GM19099 (cell line): Measurements from ENCODE around the gene KCNH6.

Experiments used
- POLR2A ChIP-seq: IDR thresholded peaks from 3 replicates; pipeline ENCODE4 v1.6.1; 2011; ENCODE audit warnings: low read depth; ENCODE audit not compliant: insufficient read length; ENCODE audit errors: extremely low read depth

KCNH6 gene

DNA sequence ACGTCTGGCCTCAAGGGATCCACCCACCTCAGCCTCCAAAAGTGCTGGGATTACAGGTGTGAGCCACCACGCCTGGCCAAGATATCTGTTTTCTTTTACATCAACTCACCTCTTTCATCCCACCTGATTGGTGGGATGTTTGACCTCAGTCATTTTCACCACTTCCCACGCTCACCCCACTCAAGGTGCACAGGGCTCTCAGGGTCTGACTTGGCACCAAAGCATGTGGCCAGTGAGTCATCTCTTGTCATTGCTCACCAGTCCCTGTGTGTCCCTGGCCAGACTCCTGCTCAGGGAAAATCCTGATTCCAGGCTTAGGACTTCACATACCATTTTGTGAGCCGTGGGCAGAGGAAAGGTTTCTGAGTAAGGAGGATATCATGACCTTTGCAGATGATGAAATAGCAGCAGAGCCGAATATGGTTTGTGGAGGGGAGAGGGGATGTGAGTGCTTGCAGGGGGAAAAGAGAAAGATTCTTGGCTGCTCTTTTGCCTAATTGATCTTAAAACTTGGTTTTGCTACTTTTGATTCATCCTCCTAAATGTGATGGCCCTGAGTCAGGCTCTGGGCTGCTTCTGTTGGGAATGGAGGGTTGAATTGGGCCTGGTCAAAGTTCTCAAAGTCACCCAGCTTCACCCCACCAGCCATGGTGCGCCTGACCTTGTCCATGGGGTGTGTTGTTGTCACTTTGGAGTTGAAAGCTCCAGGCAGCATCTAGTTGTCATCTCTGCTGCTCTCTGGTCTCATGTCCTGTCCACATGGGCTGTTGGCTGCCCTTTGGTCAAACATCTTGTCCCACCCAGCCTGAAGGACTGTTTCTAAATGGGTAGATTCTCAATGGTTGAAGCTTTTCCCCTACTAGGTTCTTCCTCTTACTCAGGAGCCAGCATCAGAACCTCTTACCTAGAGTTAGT is 6.0 kb upstream of the KCNH6 start:
- no peak for TF ChIP-seq POLR2A

DNA sequence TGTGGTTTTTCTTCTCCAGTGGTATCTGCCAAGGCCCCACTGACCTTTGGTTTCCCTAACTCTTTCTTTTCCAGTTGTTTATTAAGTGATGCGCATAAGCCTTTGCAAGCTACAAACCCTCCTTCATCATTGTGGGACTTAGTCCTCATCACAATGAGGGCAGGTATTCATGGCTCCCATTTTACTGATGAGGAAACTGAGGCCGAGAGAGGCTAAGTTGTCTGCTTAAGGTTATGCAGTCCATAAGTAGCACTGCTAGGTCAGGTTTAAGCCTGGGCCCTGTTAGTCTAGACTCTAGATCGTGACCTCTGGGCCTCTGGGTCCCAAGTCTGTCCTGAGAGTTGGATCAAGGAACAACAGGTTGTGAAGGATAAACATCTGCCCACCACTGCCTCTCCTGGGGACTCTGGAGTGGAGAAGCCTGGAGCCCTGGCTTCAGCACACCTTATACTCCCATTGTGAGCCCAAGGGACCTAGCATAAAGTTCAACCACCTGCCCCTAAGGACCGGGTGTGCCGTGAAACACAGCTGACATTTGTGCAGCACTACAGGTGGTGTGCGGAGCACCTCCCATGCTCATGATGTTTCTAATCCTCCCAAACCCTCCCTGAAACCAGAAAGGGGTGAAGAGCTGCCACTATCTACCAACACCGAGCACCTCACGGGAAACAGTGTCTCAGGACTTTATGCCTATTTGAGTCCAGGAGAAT is 5.2 kb upstream of the KCNH6 start:
- no peak for TF ChIP-seq POLR2A

- no peak for TF ChIP-seq POLR2A
Measured at GRCh38 chr17:63519116-63519881, 3.9 kb upstream of the KCNH6 start.

DNA sequence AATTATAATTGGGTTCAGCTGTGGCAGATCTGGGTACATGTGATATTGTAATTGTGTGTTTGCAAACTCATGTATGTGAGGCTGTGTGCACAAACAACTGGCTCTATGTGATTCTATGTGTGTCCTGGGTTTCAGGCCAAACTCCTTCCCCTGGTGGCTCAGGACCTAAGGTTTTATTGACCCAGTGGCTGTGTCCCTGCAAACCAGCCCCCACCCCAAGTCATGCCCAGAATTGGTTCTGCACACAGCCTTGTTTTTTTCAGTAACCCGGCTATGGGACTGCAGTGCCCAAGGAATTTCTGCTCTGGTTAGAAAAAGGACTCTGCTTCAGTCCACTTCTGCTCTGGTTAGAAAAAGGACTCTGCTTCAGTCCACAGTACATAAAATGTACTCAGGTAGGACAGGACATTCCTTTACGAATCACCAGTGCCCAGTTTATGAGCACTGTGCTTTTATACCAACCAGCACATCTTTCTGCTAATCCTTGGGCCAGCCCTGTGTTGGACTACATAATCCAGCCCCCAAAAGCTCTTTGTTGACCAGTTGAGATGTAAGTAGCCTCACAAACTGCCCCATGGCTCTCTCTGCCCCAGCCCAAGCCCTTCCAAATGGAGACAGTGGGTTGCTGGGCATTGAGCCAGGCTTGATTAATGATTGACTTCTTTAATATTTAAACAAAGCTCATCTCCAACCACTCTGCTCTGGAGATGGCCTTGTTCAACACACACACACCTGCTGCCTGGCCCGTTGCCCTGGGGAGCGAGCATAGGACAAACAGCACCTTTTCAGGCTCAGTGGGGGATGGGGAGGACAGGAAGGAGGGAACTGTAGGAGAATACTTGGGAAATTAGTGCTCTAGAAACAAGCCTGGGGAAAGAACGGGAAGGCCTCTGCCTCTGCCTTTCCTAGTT is 2.9 kb upstream of the KCNH6 start:
- no peak for TF ChIP-seq POLR2A

GRCh38 chr17:63524051-63524450 is 893 bp downstream of the KCNH6 start:
- TF ChIP-seq POLR2A = no peak

- no peak for TF ChIP-seq POLR2A
Measured at GRCh38 chr17:63525190-63525946, 2.2 kb downstream of the KCNH6 start.

GRCh38 chr17:63526861-63527260 is 3.7 kb downstream of the KCNH6 start:
- TF ChIP-seq POLR2A = no peak

DNA sequence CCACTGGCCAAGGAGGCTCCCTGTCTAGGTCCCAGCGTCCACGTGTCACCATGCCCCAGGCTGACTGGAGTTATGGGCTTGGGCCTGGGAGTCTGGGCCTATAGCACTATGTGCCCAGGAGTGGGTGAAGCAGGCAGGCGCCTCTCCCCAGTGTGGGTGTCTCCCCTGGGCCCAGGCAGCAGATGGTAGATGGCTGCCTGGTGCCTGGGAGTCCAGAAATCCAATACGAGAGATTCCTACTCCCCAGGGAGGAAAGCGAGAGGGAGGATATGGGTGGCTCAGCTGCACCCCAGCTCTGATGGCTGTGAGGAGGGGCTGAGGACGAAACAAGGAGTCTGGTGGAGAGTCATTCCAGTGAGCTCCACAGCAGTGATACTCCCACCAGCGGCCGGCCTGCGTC is 5.0 kb downstream of the KCNH6 start:
- no peak for TF ChIP-seq POLR2A

DNA sequence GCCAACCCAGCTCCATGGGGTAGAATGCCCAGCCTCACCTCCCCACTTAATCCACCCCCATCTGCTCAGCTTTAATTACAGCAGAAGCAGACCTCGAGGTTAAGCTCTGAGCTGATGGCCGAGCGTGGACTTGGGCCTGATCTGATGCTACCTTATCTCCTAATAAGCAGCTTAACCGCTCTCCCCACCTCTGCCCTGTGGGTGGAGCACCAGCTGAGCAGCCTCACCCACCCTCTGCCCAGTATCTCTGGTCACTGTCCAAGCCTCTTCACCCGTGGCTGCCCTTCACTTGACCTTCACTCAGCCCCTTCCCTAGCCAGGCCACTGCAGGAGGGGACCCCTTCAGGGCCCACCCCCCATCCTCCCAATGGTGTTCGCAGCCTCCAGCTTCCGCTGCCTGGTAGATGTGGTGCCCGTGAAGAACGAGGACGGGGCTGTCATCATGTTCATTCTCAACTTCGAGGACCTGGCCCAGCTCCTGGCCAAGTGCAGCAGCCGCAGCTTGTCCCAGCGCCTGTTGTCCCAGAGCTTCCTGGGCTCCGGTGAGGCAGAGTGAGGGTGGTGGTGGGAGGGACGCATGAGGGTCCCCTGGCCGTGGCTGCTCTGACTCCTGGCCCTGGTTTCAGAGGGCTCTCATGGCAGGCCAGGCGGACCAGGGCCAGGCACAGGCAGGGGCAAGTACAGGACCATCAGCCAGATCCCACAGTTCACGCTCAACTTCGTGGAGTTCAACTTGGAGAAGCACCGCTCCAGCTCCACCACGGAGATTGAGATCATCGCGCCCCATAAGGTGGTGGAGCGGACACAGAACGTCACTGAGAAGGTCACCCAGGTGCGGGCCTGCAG is 6.8 kb downstream of the KCNH6 start:
- TF ChIP-seq POLR2A = no peak

DNA sequence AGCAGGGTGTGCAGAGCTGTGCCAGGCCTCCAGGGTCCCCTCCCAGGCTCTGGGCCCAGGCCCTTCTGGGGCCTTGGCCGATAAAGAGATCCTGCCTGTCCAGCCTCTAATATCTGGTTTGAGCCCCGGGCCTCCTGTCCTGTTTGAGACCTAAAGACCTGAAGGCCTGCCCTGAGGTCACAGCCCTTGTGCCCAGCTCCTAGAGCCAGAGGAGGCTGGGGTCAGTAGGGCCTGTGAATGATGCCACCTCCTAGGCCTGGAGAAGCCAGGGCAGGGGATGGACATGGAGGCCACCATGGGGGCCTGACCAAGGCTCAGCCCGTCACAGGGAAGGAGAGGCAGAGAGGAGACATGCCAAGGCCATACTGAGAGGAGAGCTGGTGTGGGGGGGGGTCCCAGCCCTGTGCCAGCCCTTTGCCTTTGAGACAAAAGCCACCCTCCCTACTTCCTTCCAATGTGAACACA is 7.4 kb downstream of the KCNH6 start:
- no peak for TF ChIP-seq POLR2A

- TF ChIP-seq POLR2A = no peak
Measured at GRCh38 chr17:63531022-63531965, 8.1 kb downstream of the KCNH6 start.
